Measurements from ENCODE around the gene PFKFB4. TPM values are rescaled to one million over a fixed set of nuclear protein-coding genes. Genes with fewer than 3 reads are reported as not detected.

The PFKFB4 gene
- total RNA-seq, 2 donors from 2014 or later, result 12.6 to 19.0 TPM

DNA sequence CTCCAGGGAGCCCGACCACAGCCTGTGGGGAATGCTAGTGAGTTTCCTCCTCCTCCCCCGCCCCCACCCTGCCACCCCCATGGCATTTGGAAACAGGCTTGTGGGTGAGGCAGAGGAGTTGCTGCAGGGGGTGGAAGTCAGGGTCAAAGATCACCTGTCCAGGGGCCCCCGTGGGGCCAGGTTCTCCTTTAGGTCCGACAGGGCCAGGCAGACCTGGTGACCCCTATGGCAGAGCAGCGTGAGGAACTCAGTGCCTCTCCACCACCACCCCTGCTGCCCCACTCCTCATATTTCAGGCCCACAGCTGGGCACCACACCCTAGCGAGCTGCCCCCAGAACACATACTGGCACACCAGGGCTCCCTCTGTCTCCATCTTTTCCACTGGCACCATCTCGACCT is 15.9 kb upstream of the PFKFB4 start:
- no peak for DNase-seq
- TF ChIP-seq, protein P1, sequence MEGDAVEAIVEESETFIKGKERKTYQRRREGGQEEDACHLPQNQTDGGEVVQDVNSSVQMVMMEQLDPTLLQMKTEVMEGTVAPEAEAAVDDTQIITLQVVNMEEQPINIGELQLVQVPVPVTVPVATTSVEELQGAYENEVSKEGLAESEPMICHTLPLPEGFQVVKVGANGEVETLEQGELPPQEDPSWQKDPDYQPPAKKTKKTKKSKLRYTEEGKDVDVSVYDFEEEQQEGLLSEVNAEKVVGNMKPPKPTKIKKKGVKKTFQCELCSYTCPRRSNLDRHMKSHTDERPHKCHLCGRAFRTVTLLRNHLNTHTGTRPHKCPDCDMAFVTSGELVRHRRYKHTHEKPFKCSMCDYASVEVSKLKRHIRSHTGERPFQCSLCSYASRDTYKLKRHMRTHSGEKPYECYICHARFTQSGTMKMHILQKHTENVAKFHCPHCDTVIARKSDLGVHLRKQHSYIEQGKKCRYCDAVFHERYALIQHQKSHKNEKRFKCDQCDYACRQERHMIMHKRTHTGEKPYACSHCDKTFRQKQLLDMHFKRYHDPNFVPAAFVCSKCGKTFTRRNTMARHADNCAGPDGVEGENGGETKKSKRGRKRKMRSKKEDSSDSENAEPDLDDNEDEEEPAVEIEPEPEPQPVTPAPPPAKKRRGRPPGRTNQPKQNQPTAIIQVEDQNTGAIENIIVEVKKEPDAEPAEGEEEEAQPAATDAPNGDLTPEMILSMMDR (conservative IDR thresholded peaks at IDR 0.05), result no peak
- no peak overlapping the region for H3K27ac Mint-ChIP-seq
- WGBS, 2 experiments (ENCODE audit: insufficient coverage in 1 of 2, insufficient read length in 1 of 2), result 90 to 92% methylated on average over 4 to 7 of the region's 7 CpGs
- H3K27ac ChIP-seq (ENCODE audit: low read depth, low read length), result no peak overlapping the region
- H3K4me3 ChIP-seq (ENCODE audit: low read length), result no peak overlapping the region
- no peaks in the 10 kb centered on the region for H3K9me3 Mint-ChIP-seq
- H3K4me3 Mint-ChIP-seq, result no peak overlapping the region
- H3K36me3 Mint-ChIP-seq (ENCODE audit: low read depth), result no peaks in the 10 kb centered on the region
- H3K27me3 ChIP-seq (ENCODE audit: control insufficient read depth, insufficient read depth, low read length, poor library complexity, severe bottlenecking), result no peaks in the 10 kb centered on the region
- no peaks in the 10 kb centered on the region for H3K9me3 ChIP-seq (ENCODE audit: control insufficient read depth, low read length)
- H3K27me3 Mint-ChIP-seq (ENCODE audit: insufficient read depth), result no peaks in the 10 kb centered on the region
- no peak overlapping the region for H3K9ac ChIP-seq (ENCODE audit: extremely low read depth, low read length, poor library complexity, severe bottlenecking)
- no peaks in the 10 kb centered on the region for H3K4me1 Mint-ChIP-seq
- no peaks in the 10 kb centered on the region for H3K4me1 ChIP-seq (ENCODE audit: control insufficient read depth, insufficient read depth, low read length)
- H3K36me3 ChIP-seq (ENCODE audit: control insufficient read depth, insufficient read depth, low read length), result no peaks in the 10 kb centered on the region

DNA sequence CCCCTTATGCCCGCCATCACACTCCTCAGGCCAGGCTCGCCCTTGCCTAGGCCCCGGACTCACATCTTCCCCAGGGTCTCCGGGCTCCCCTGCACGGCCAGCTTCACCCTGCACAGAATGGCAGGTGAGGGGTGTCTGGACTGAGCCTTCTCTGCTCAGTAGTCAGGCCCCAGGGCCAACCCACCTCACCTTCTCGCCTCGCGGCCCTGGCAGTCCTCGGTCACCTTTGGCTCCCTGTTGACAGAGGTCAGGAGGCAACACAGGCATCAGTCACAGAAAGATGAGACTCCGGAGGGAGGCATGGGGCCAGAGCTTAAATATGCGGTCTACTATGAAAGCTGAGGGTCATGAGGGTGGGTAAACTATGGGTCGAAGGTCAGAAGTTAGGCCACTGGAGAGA is 15.3 kb upstream of the PFKFB4 start:
- TF ChIP-seq, protein P1 (conservative IDR thresholded peaks at IDR 0.05), result no peak
- no peak overlapping the region for H3K4me3 ChIP-seq (ENCODE audit: low read length)
- WGBS, 2 experiments (ENCODE audit: insufficient coverage in 1 of 2, insufficient read length in 1 of 2), result 91 to 96% methylated on average over 6 to 12 of the region's 12 CpGs
- H3K36me3 ChIP-seq (ENCODE audit: control insufficient read depth, insufficient read depth, low read length), result no peaks in the 10 kb centered on the region
- Mint-ChIP-seq H3K27ac (no peak overlapping the region), H3K4me3 (no peak overlapping the region), H3K4me1 (no peaks in the 10 kb centered on the region), H3K9me3 (no peaks in the 10 kb centered on the region), H3K27me3 (ENCODE audit: insufficient read depth) (no peaks in the 10 kb centered on the region), H3K36me3 (ENCODE audit: low read depth) (no peaks in the 10 kb centered on the region)
- no peaks in the 10 kb centered on the region for H3K27me3 ChIP-seq (ENCODE audit: control insufficient read depth, insufficient read depth, low read length, poor library complexity, severe bottlenecking)
- no peaks in the 10 kb centered on the region for H3K4me1 ChIP-seq (ENCODE audit: control insufficient read depth, insufficient read depth, low read length)
- H3K27ac ChIP-seq (ENCODE audit: low read depth, low read length), result no peak overlapping the region
- no peak overlapping the region for H3K9ac ChIP-seq (ENCODE audit: extremely low read depth, low read length, poor library complexity, severe bottlenecking)
- no peak for DNase-seq
- no peaks in the 10 kb centered on the region for H3K9me3 ChIP-seq (ENCODE audit: control insufficient read depth, low read length)

DNA sequence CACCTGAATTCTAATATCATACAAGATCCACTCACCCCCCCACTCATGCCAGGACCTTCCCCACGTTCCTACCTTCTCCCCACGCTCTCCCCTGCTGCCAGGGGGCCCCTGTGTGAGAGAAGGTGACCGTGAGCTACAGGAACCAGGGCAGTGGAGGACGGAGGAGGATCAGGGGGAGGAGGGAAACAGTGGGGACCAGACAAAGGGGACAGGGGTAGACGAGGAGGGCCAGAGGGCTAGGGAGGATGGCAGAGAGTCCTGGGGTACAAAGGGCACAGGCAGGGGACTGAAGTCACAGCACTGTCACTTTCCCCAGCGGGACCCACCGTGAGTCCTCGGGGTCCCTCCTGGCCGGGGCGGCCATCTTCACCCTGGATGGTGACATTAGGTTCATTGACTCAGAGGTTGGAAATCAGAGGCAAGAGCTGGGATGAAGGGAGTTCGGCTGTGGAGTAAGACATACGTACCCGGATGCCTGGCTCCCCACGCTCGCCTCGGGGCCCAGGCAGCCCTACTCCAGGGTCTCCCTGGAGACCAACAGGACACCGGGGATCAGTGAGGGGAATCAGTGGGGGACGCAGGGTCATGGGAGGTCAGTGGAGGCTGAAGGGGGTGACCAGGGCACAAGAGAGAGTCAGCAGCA is 13.3 kb upstream of the PFKFB4 start:
- Histone ChIP-seq H3K27me3 (ENCODE audit: control insufficient read depth, insufficient read depth, low read length, poor library complexity, severe bottlenecking) (no peaks in the 10 kb centered on the region), H3K9ac (ENCODE audit: extremely low read depth, low read length, poor library complexity, severe bottlenecking) (no peak overlapping the region), H3K36me3 (ENCODE audit: control insufficient read depth, insufficient read depth, low read length) (no peaks in the 10 kb centered on the region), H3K4me3 (ENCODE audit: low read length) (no peak overlapping the region), H3K9me3 (ENCODE audit: control insufficient read depth, low read length) (no peaks in the 10 kb centered on the region), H3K27ac (ENCODE audit: low read depth, low read length) (no peak overlapping the region), H3K4me1 (ENCODE audit: control insufficient read depth, insufficient read depth, low read length) (no peaks in the 10 kb centered on the region)
- Mint-ChIP-seq H3K27ac (no peak overlapping the region), H3K27me3 (ENCODE audit: insufficient read depth) (no peaks in the 10 kb centered on the region), H3K4me1 (no peaks in the 10 kb centered on the region), H3K36me3 (ENCODE audit: low read depth) (no peaks in the 10 kb centered on the region), H3K9me3 (no peaks in the 10 kb centered on the region), H3K4me3 (no peak overlapping the region)
- TF ChIP-seq, protein P1 (conservative IDR thresholded peaks at IDR 0.05), result no peak
- no peak for DNase-seq
- WGBS, 2 experiments (ENCODE audit: insufficient coverage in 1 of 2, insufficient read length in 1 of 2), result 95 to 98% methylated on average over 9 to 18 of the region's 18 CpGs

All from endodermal cell (in vitro differentiated cells).